IMR-90 (cell line): ENCODE results near the gene S1PR1. TPM values are rescaled to one million over a fixed set of nuclear protein-coding genes. Genes with fewer than 3 reads are reported as not detected.
A peak's percentile ranks its signal among the peaks of the same experiment; 100 is the strongest.

Source experiments
- ATAC-seq: fragments of 200-7000 bp; cut with Tn5 transposase; 2 replicates; pipeline ENCODE4 v1.9.1; 2020; ENCODE audit warnings: low read depth, mild to moderate bottlenecking, moderate library complexity
- BruUV-seq: library from RNA; stranded (reverse); fragments of 400-500 nt; replicated peaks from 2 replicates; lab custom pipeline; 2021; lab: Mats Ljungman, UMichigan
- CTCF ChIA-PET: fragments of 300-600 bp; formaldehyde crosslinking; extraction: SDS; loops from one replicate; lab custom pipeline; 2021; ENCODE audit warnings: antibody characterized with exemption; lab: Yijun Ruan, JAX
- POLR2A ChIA-PET: fragments of 300-600 bp; sonication (Branson Sonifier 250); formaldehyde crosslinking; loops from one replicate; lab custom pipeline; 2022; ENCODE audit warnings: antibody characterized with exemption; ENCODE audit not compliant: unreplicated experiment; lab: Charles Lee
- DNase-seq: peaks from one replicate; pipeline ENCODE4 v3.0.0; 2013
- H2AFZ ChIP-seq: replicated peaks from 2 replicates; pipeline ENCODE3; 2013; ENCODE audit warnings: low read length, mild to moderate bottlenecking; ENCODE audit not compliant: poor library complexity
- H2AK5ac ChIP-seq: 2 replicates; pipeline ENCODE4 v1.6.1; 2013; ENCODE audit warnings: low read depth, low read length, inconsistent platforms
- H2AK9ac ChIP-seq: replicated peaks from 2 replicates; pipeline ENCODE3; 2013; ENCODE audit warnings: mild to moderate bottlenecking, low read depth, low read length, moderate library complexity; ENCODE audit not compliant: poor library complexity
- H2BK120ac ChIP-seq: 2 replicates; pipeline ENCODE4 v1.6.1; 2013; ENCODE audit warnings: low read depth, low read length, inconsistent platforms
- H2BK15ac ChIP-seq: 3 replicates; pipeline ENCODE4 v1.6.1; 2013; ENCODE audit warnings: low read depth, low read length, inconsistent platforms
- H2BK20ac ChIP-seq: 2 replicates; pipeline ENCODE4 v1.6.1; 2013; ENCODE audit warnings: low read depth, mild to moderate bottlenecking, inconsistent platforms, low read length, moderate library complexity
- H2BK5ac ChIP-seq: 2 replicates; pipeline ENCODE4 v1.6.1; 2013; ENCODE audit warnings: mild to moderate bottlenecking, low read depth, low read length, inconsistent platforms; ENCODE audit not compliant: poor library complexity, severe bottlenecking
- H3K14ac ChIP-seq: replicated peaks from 2 replicates; pipeline ENCODE4 v1.6.1; 2013; ENCODE audit warnings: low read depth, low read length, inconsistent platforms
- H3K18ac ChIP-seq: 2 replicates; pipeline ENCODE4 v1.6.1; 2013; ENCODE audit warnings: low read depth, low read length, control low read depth
- H3K23ac ChIP-seq: 2 replicates; pipeline ENCODE4 v1.6.1; 2013; ENCODE audit warnings: low read depth, low read length, inconsistent platforms
- H3K27ac ChIP-seq: 2 replicates; pipeline ENCODE4 v1.5.1; 2013; ENCODE audit warnings: mild to moderate bottlenecking, control low read depth, low read length; ENCODE audit not compliant: insufficient read depth
- H3K27me3 ChIP-seq: 2 replicates; pipeline ENCODE4 v1.6.1; 2013; ENCODE audit warnings: low read length; ENCODE audit not compliant: control insufficient read depth, insufficient read depth
- H3K36me3 ChIP-seq: 2 replicates; pipeline ENCODE4 v1.6.1; 2013; ENCODE audit warnings: low read length, mixed read lengths; ENCODE audit not compliant: control insufficient read depth, insufficient read depth
- H3K4ac ChIP-seq: 2 replicates; pipeline ENCODE4 v1.6.1; 2013; ENCODE audit warnings: low read depth, low read length, inconsistent platforms
- H3K4me1 ChIP-seq: 2 replicates; pipeline ENCODE4 v1.6.1; 2013; ENCODE audit warnings: low read length, mixed read lengths; ENCODE audit not compliant: control insufficient read depth, insufficient read depth
- H3K4me2 ChIP-seq: 2 replicates; pipeline ENCODE4 v1.6.1; 2013; ENCODE audit warnings: low read depth, mild to moderate bottlenecking, control low read depth, low read length, moderate library complexity
- H3K4me3 ChIP-seq: 2 replicates; pipeline ENCODE4 v1.5.1; 2013; ENCODE audit warnings: low read depth, mild to moderate bottlenecking, control low read depth, low read length, moderate library complexity; ENCODE audit not compliant: insufficient read depth
- H3K56ac ChIP-seq: 2 replicates; pipeline ENCODE4 v1.6.1; 2013; ENCODE audit warnings: low read length, inconsistent platforms; ENCODE audit not compliant: insufficient read depth; ENCODE audit errors: extremely low read depth
- H3K79me1 ChIP-seq, 2 experiments: 2 replicates each; pipeline ENCODE4 v1.6.1; 2013; ENCODE audit warnings: low read length in 2 of 2, inconsistent platforms in 1 of 2, low read depth in 1 of 2
- H3K9ac ChIP-seq: 2 replicates; pipeline ENCODE4 v1.6.1; 2013; ENCODE audit warnings: low read depth, low read length, control low read depth
- H3K9me1 ChIP-seq: 2 replicates; pipeline ENCODE4 v1.6.1; 2013; ENCODE audit warnings: low read length, inconsistent platforms; ENCODE audit not compliant: insufficient read depth
- H3K9me3 ChIP-seq: 2 replicates; pipeline ENCODE4 v1.6.1; 2013; ENCODE audit warnings: low read length; ENCODE audit not compliant: control insufficient read depth, insufficient read depth
- H4K20me1 ChIP-seq: 2 replicates; pipeline ENCODE4 v1.6.1; 2013; ENCODE audit warnings: low read length, inconsistent platforms; ENCODE audit not compliant: insufficient read depth
- H4K5ac ChIP-seq: 2 replicates; pipeline ENCODE4 v1.6.1; 2013; ENCODE audit warnings: mild to moderate bottlenecking, low read depth, low read length, control low read depth
- H4K8ac ChIP-seq, 2 experiments: 2 replicates each; pipeline ENCODE4 v1.6.1; 2013; ENCODE audit warnings: low read depth in 2 of 2, low read length in 2 of 2, control low read depth in 1 of 2, inconsistent platforms in 1 of 2
- H4K91ac ChIP-seq: 2 replicates; pipeline ENCODE4 v1.6.1; 2013; ENCODE audit warnings: low read depth, low read length, inconsistent platforms; ENCODE audit not compliant: insufficient read depth
- BHLHE40 ChIP-seq: fragments of 150-350 bp; IDR thresholded peaks from 2 replicates; pipeline ENCODE4 v1.6.1; 2016; ENCODE audit warnings: mild to moderate bottlenecking, low read depth, low read length
- CEBPB ChIP-seq: IDR thresholded peaks from 2 replicates; pipeline ENCODE4 v1.6.1; 2012; ENCODE audit warnings: low read depth, low read length, improper control_type of control experiment
- MAFK ChIP-seq: IDR thresholded peaks from 2 replicates; pipeline ENCODE4 v1.6.1; 2012; ENCODE audit warnings: low read depth, low read length, improper control_type of control experiment
- NFE2L2 ChIP-seq: fragments of 150-350 bp; IDR thresholded peaks from 2 replicates; pipeline ENCODE4 v1.6.1; 2016; ENCODE audit warnings: low read depth, mild to moderate bottlenecking, low read length
- dilution Hi-C: fragments of 300-500 bp; cut with HindIII; formaldehyde crosslinking; loops from one replicate; pipeline ENCODE4 v1.14.3; 2018; ENCODE audit warnings: low sequenced_read_pairs; ENCODE audit not compliant: unreplicated experiment
- in situ Hi-C: fragments of 300-500 bp; cut with MboI; formaldehyde crosslinking; loops from 3 replicates; pipeline ENCODE4 v1.14.3; 2019; ENCODE audit warnings: low sequenced_read_pairs, inconsistent platforms, mixed read lengths
- intact Hi-C: fragments of 100-400 bp; cut with micrococcal nuclease; formaldehyde crosslinking; loops from 2 replicates; pipeline ENCODE4 v1.10.0; 2022
- polyA plus RNA-seq, 3 experiments: library from polyadenylated mRNA; depleted of rRNA; stranded (reverse); fragments of >200 nt; gene quantifications; 2 replicates each; pipeline ENCODE4 v1.2.3, GENCODE V29; 2012; ENCODE audit warnings: low replicate concordance in 1 of 3
- total RNA-seq: library from RNA; depleted of rRNA; stranded (reverse); fragments of >200 nt; gene quantifications from 2 replicates; pipeline ENCODE4 v1.2.3, GENCODE V29; 2012

Gene S1PR1
- total and polyA plus RNA-seq, 2 of the 4 experiments (the other 2 are of a cell fraction) = 12.9 to 15.6 TPM

DNA sequence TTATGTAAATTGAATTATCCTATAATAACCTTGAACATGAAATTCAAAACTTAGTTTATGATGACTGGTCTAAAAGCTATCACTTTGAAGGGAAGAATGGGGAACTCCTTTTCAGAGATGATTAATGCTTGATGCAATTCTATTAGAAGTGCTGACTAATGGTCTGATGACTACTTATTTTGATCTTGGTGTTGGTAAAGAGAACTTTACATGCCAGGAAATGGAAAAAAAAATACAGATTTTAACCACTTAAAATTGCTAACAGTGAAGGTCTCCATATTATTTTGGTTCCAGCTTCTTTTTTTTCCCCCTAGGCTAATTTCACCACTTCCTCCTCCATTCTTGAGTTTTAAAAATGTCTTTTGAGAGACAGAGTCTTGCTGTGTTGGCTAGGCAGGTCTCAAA, 22.9 kb downstream of the S1PR1 start:
- Histone ChIP-seq H2BK20ac (peak overlapping the region; percentile 6; the same call in 1 of the 2 replicates), H2BK120ac (no peak overlapping the region), H4K5ac (peak overlapping the region; percentile 20), H3K4me3 (no peak overlapping the region), H2AK5ac (no peak overlapping the region), H4K8ac (no peak overlapping the region), H3K79me1 (no peaks in the 10 kb centered on the region), H4K20me1 (no peaks in the 10 kb centered on the region), H3K4me2 (no peak overlapping the region), H3K4ac (no peak overlapping the region), H3K9me1 (no peaks in the 10 kb centered on the region), H2BK5ac (no peak overlapping the region), H3K36me3 (no peaks in the 10 kb centered on the region), H3K27ac (no peak overlapping the region), H2AK9ac (no peak overlapping the region), H3K9ac (no peak overlapping the region), H3K23ac (no peak overlapping the region), H3K18ac (peak overlapping the region; percentile 77; the same call in 1 of the 2 replicates), H3K27me3 (no peaks in the 10 kb centered on the region; the same call in 1 of the 2 replicates), H2BK15ac (no peak overlapping the region), H3K9me3 (no peaks in the 10 kb centered on the region), H3K14ac (no peak overlapping the region), H3K56ac (no peak overlapping the region), H2AFZ (no peak overlapping the region), H3K4me1 (peaks cover 2% of the 10 kb centered on the region), H4K91ac (no peak overlapping the region)
- no TSS peak for BruUV-seq
- TF ChIP-seq CEBPB (peak; percentile 68; the same call in 1 of the 2 replicates), BHLHE40 (no peak), MAFK (peak; percentile 87), NFE2L2 (peak; percentile 81)
- in situ Hi-C loops = no loop called here
- ChIA-PET POLR2A (no interaction called here), CTCF (no interaction called here)
- ATAC-seq (peak; percentile 42), DNase-seq (peak; percentile 75)
- dilution Hi-C loops = no loop called here
- intact Hi-C loops = no loop called here
